ENCODE measurements around the gene KCTD13.

The KCTD13 gene

GRCh38 chr16:29900888-29901606 is 25.0 kb downstream of the KCTD13 start:
- peak overlapping the region; percentile 60 for H3K4me3 ChIP-seq (ENCODE audit: low read depth, low read length)
- DNase-seq (ENCODE audit: low read depth, low spot score) = no peak
- no peak for TF ChIP-seq CTCF (IDR thresholded peaks at IDR 0.05; ENCODE audit: low read depth, low read length)
- in situ Hi-C loops (cut with HindIII; ENCODE audit: low sequenced_read_pairs) = no loop called here

- peak within 1 kb of the TSS; percentile 60 for H3K4me3 ChIP-seq (ENCODE audit: low read depth, low read length)
- in situ Hi-C loops (cut with HindIII; ENCODE audit: low sequenced_read_pairs) = no loop called here
- no peak for TF ChIP-seq CTCF (IDR thresholded peaks at IDR 0.05; ENCODE audit: low read depth, low read length)
- DNase-seq (ENCODE audit: low read depth, low spot score) = peak; percentile 62
These were observed 25.7 kb downstream of the KCTD13 start, which contains the start of gene ASPHD1 for GRCh38 chr16:29900102-29900887. Gene ASPHD1, plus strand, starts transcription at chr16:29900488. Its CDS starts 484 bp downstream, at chr16:29900972.

- in situ Hi-C loops (cut with HindIII; ENCODE audit: low sequenced_read_pairs) = no loop called here
- H3K4me3 ChIP-seq (ENCODE audit: low read depth, low read length) = peak within 1 kb of the TSS; percentile 60
These were observed 26.4 kb downstream of the KCTD13 start, which contains the start of gene SEZ6L2 for GRCh38 chr16:29899516-29900101. Gene SEZ6L2, minus strand, starts transcription at chr16:29899550. Its CDS starts 531 bp downstream, at chr16:29899019.

GRCh38 chr16:29898804-29899515 is 27.1 kb downstream of the KCTD13 start:
- no peak for DNase-seq (ENCODE audit: low read depth, low spot score)
- peak overlapping the region; percentile 32 for H3K4me3 ChIP-seq (ENCODE audit: low read depth, low read length)
- TF ChIP-seq CTCF (IDR thresholded peaks at IDR 0.05; ENCODE audit: low read depth, low read length) = no peak
- in situ Hi-C loops (cut with HindIII; ENCODE audit: low sequenced_read_pairs) = no loop called here

More at GRCh38 chr16:29899516-29900101, 26.4 kb downstream of the KCTD13 start, which contains the start of gene SEZ6L2:
- peak; percentile 78 for DNase-seq (ENCODE audit: low read depth, low spot score)
- TF ChIP-seq CTCF (IDR thresholded peaks at IDR 0.05; ENCODE audit: low read depth, low read length) = no peak

- no peak for TF ChIP-seq CTCF (IDR thresholded peaks at IDR 0.05; ENCODE audit: low read depth, low read length)
- DNase-seq (ENCODE audit: low read depth, low spot score) = no peak
- in situ Hi-C loops (cut with HindIII; ENCODE audit: low sequenced_read_pairs) = no loop called here
- H3K4me3 ChIP-seq (ENCODE audit: low read depth, low read length) = peak overlapping the region; percentile 32
These were observed 27.8 kb downstream of the KCTD13 start for GRCh38 chr16:29898135-29898803.
